ENCODE measurements around the gene TAF13.

GRCh38 chr1:109090196-109091077 lies 14.6 kb upstream of the TAF13 start, which contains the start of gene TMEM167B:
- peak in 1 of 5 experiments; percentile 55 for TF ChIP-seq CTCF (IDR thresholded peaks at IDR 0.05)
- peak; percentile 35 to 73 for TF ChIP-seq POLR2A (IDR thresholded peaks at IDR 0.05)
- TF ChIP-seq EP300 (IDR thresholded peaks at IDR 0.05), result peak; percentile 70 to 96

Data from tibial nerve (tissue), 4 donors.